ENCODE data around the gene RSBN1L. TPM values are rescaled to one million over a fixed set of nuclear protein-coding genes. Genes with fewer than 3 reads are reported as not detected.

RSBN1L gene
- total and polyA plus RNA-seq, 4 experiments from 2014 or later = 6.3 to 51.0 (median 26.3) TPM

GRCh38 chr7:77760809-77761453, 64.7 kb downstream of the RSBN1L start:
- peaks cover 7% of the 10 kb centered on the region for H3K36me3 ChIP-seq (ENCODE audit: insufficient read depth, low read length)
- H3K9me3 ChIP-seq (ENCODE audit: control insufficient read depth in 1 of 2, low read length in 2 of 2) = no peaks in the 10 kb centered on the region
- intact Hi-C loops (cut with micrococcal nuclease) = no loop called here
- Mint-ChIP-seq H3K9me3 (no peaks in the 10 kb centered on the region), H3K4me3 (no peak overlapping the region), H3K4me1 (peaks cover 28 to 48% (median 38%) of the 10 kb centered on the region in 4 donors), H3K27me3 (no peaks in the 10 kb centered on the region), H3K27ac (no peak overlapping the region), H3K36me3 (peaks cover 5 to 12% of the 10 kb centered on the region in 2 donors)
- no peak overlapping the region for H3K27ac ChIP-seq (ENCODE audit: low read depth, low read length)
- no peaks in the 10 kb centered on the region for H3K27me3 ChIP-seq (ENCODE audit: insufficient read depth, low read length)
- no peak overlapping the region for H3K4me3 ChIP-seq (ENCODE audit: low read length in 2 of 2)
- DNase-seq = no peak
- H3K4me1 ChIP-seq (ENCODE audit: insufficient read depth, low read length) = peaks cover 30% of the 10 kb centered on the region
- POLR2A ChIA-PET (ENCODE audit: partially characterized antibody) = no interaction called here
- CTCF ChIA-PET (ENCODE audit: partially characterized antibody) = interaction anchor here (1.5 to 3.7 kb wide), 6 partner anchors 9 to 173 kb away, joined by 3 to 176 read pairs (median 7); partner anchors contain the start of gene RSBN1L

- Mint-ChIP-seq H3K4me1 (peaks cover 21 to 34% (median 21%) of the 10 kb centered on the region in 4 donors), H3K27me3 (no peaks in the 10 kb centered on the region), H3K27ac (peak overlapping the region in 2 of 7 donors; percentile 23 to 80), H3K36me3 (peaks cover 13 to 29% of the 10 kb centered on the region in 2 donors), H3K4me3 (no peak overlapping the region), H3K9me3 (no peaks in the 10 kb centered on the region)
- ChIA-PET CTCF (ENCODE audit: partially characterized antibody) (interaction anchor here (3.5 to 4.0 kb wide), 2 partner anchors 108 to 114 kb away, joined by 17 to 31 read pairs; no protein-coding TSS in a partner anchor), POLR2A (ENCODE audit: partially characterized antibody) (no interaction called here)
- no peak overlapping the region for H3K27ac ChIP-seq (ENCODE audit: low read depth, low read length)
- H3K36me3 ChIP-seq (ENCODE audit: insufficient read depth, low read length) = peaks cover 10% of the 10 kb centered on the region
- H3K4me3 ChIP-seq (ENCODE audit: low read length in 2 of 2) = no peak overlapping the region
- intact Hi-C loops (cut with micrococcal nuclease) = no loop called here
- DNase-seq = no peak
- no peaks in the 10 kb centered on the region for H3K9me3 ChIP-seq (ENCODE audit: control insufficient read depth in 1 of 2, low read length in 2 of 2)
- no peaks in the 10 kb centered on the region for H3K27me3 ChIP-seq (ENCODE audit: insufficient read depth, low read length)
- peaks cover 10% of the 10 kb centered on the region for H3K4me1 ChIP-seq (ENCODE audit: insufficient read depth, low read length)
These were observed 69.2 kb downstream of the RSBN1L start for GRCh38 chr7:77765481-77765880.

- Histone ChIP-seq H3K36me3 (ENCODE audit: insufficient read depth, low read length) (peaks cover 10% of the 10 kb centered on the region), H3K27ac (ENCODE audit: low read depth, low read length) (no peak overlapping the region), H3K4me1 (ENCODE audit: insufficient read depth, low read length) (peaks cover 10% of the 10 kb centered on the region), H3K4me3 (ENCODE audit: low read length in 2 of 2) (no peak overlapping the region), H3K9me3 (ENCODE audit: control insufficient read depth in 1 of 2, low read length in 2 of 2) (no peaks in the 10 kb centered on the region), H3K27me3 (ENCODE audit: insufficient read depth, low read length) (no peaks in the 10 kb centered on the region)
- no peaks in the 10 kb centered on the region for H3K27me3 Mint-ChIP-seq
- H3K9me3 Mint-ChIP-seq = no peaks in the 10 kb centered on the region
- no peak overlapping the region for H3K4me3 Mint-ChIP-seq
- DNase-seq = no peak
- peak overlapping the region in 5 of 7 donors; percentile 21 to 80 (median 46) for H3K27ac Mint-ChIP-seq
- peaks cover 17 to 34% of the 10 kb centered on the region in 2 donors for H3K36me3 Mint-ChIP-seq
- intact Hi-C loops (cut with micrococcal nuclease) = no loop called here
- peaks cover 19 to 36% (median 22%) of the 10 kb centered on the region in 4 donors for H3K4me1 Mint-ChIP-seq
- ChIA-PET CTCF (ENCODE audit: partially characterized antibody) (interaction anchor here (0.8 to 4.0 kb wide), 3 partner anchors 109 to 115 kb away, joined by 3 to 31 read pairs (median 17); no protein-coding TSS in a partner anchor), POLR2A (ENCODE audit: partially characterized antibody) (no interaction called here)
These were observed 69.9 kb downstream of the RSBN1L start for GRCh38 chr7:77765906-77766800.

- H3K36me3 Mint-ChIP-seq = peaks cover 17 to 35% of the 10 kb centered on the region in 2 donors
- peaks cover 10% of the 10 kb centered on the region for H3K4me1 ChIP-seq (ENCODE audit: insufficient read depth, low read length)
- ChIA-PET POLR2A (ENCODE audit: partially characterized antibody) (interaction anchor here (0.6 kb wide), 1 partner anchor 126 kb away, joined by 3 read pairs; no protein-coding TSS in a partner anchor), CTCF (ENCODE audit: partially characterized antibody) (interaction anchor here (0.6 to 4.0 kb wide), 3 partner anchors 7 to 115 kb away, joined by 3 to 31 read pairs (median 6); no protein-coding TSS in a partner anchor)
- no peaks in the 10 kb centered on the region for H3K27me3 Mint-ChIP-seq
- no peaks in the 10 kb centered on the region for H3K27me3 ChIP-seq (ENCODE audit: insufficient read depth, low read length)
- no peaks in the 10 kb centered on the region for H3K9me3 Mint-ChIP-seq
- peak overlapping the region in 4 of 7 donors; percentile 21 to 70 (median 64) for H3K27ac Mint-ChIP-seq
- intact Hi-C loops (cut with micrococcal nuclease) = no loop called here
- peaks cover 16 to 30% (median 18%) of the 10 kb centered on the region in 4 donors for H3K4me1 Mint-ChIP-seq
- H3K4me3 ChIP-seq (ENCODE audit: low read length in 2 of 2) = no peak overlapping the region
- DNase-seq = no peak
- H3K4me3 Mint-ChIP-seq = peak overlapping the region in 1 of 8 donors; percentile 70
- H3K27ac ChIP-seq (ENCODE audit: low read depth, low read length) = no peak overlapping the region
- no peaks in the 10 kb centered on the region for H3K9me3 ChIP-seq (ENCODE audit: control insufficient read depth in 1 of 2, low read length in 2 of 2)
- peaks cover 10% of the 10 kb centered on the region for H3K36me3 ChIP-seq (ENCODE audit: insufficient read depth, low read length)
These were observed 70.7 kb downstream of the RSBN1L start for GRCh38 chr7:77766801-77767605.

- no peaks in the 10 kb centered on the region for H3K9me3 ChIP-seq (ENCODE audit: control insufficient read depth in 1 of 2, low read length in 2 of 2)
- intact Hi-C loops (cut with micrococcal nuclease) = no loop called here
These were observed 74.1 kb downstream of the RSBN1L start for GRCh38 chr7:77770316-77770715.

GRCh38 chr7:77771901-77772300, 75.6 kb downstream of the RSBN1L start:
- H3K36me3 Mint-ChIP-seq = peaks cover 34 to 54% of the 10 kb centered on the region in 2 donors
- no peak for DNase-seq
- no peak overlapping the region for H3K27ac ChIP-seq (ENCODE audit: low read depth, low read length)
- CTCF ChIA-PET (ENCODE audit: partially characterized antibody) = interaction anchor here (0.9 to 1.5 kb wide), 3 partner anchors 12 to 120 kb away, joined by 3 to 5 read pairs (median 5); no protein-coding TSS in a partner anchor
- H3K4me3 ChIP-seq (ENCODE audit: low read length in 2 of 2) = no peak overlapping the region
- POLR2A ChIA-PET (ENCODE audit: partially characterized antibody) = no interaction called here
- intact Hi-C loops (cut with micrococcal nuclease) = no loop called here
- H3K4me3 Mint-ChIP-seq = no peak overlapping the region
- no peaks in the 10 kb centered on the region for H3K4me1 ChIP-seq (ENCODE audit: insufficient read depth, low read length)
- no peaks in the 10 kb centered on the region for H3K9me3 Mint-ChIP-seq
- no peaks in the 10 kb centered on the region for H3K27me3 ChIP-seq (ENCODE audit: insufficient read depth, low read length)
- H3K36me3 ChIP-seq (ENCODE audit: insufficient read depth, low read length) = peaks cover 13% of the 10 kb centered on the region
- peaks cover 0 to 11% (median 6%) of the 10 kb centered on the region in 4 donors for H3K4me1 Mint-ChIP-seq
- no peaks in the 10 kb centered on the region for H3K27me3 Mint-ChIP-seq
- no peaks in the 10 kb centered on the region for H3K9me3 ChIP-seq (ENCODE audit: control insufficient read depth in 1 of 2, low read length in 2 of 2)
- peak overlapping the region in 1 of 7 donors; percentile 93 for H3K27ac Mint-ChIP-seq

More at GRCh38 chr7:77770316-77770715, 74.1 kb downstream of the RSBN1L start:
- POLR2A ChIA-PET (ENCODE audit: partially characterized antibody) = interaction anchor here (0.5 kb wide), 1 partner anchor 43 kb away, joined by 3 read pairs; no protein-coding TSS in a partner anchor
- Mint-ChIP-seq H3K9me3 (no peaks in the 10 kb centered on the region), H3K27ac (no peak overlapping the region), H3K27me3 (no peaks in the 10 kb centered on the region), H3K36me3 (peaks cover 25 to 54% of the 10 kb centered on the region in 2 donors), H3K4me3 (no peak overlapping the region), H3K4me1 (peaks cover 0 to 14% (median 9%) of the 10 kb centered on the region in 4 donors)
- H3K27me3 ChIP-seq (ENCODE audit: insufficient read depth, low read length) = no peaks in the 10 kb centered on the region
- no peaks in the 10 kb centered on the region for H3K4me1 ChIP-seq (ENCODE audit: insufficient read depth, low read length)
- H3K4me3 ChIP-seq (ENCODE audit: low read length in 2 of 2) = no peak overlapping the region
- no peak overlapping the region for H3K27ac ChIP-seq (ENCODE audit: low read depth, low read length)
- CTCF ChIA-PET (ENCODE audit: partially characterized antibody) = interaction anchor here (0.6 to 1.4 kb wide), 2 partner anchors 10 to 262 kb away, joined by 3 to 6 read pairs; no protein-coding TSS in a partner anchor
- peaks cover 22% of the 10 kb centered on the region for H3K36me3 ChIP-seq (ENCODE audit: insufficient read depth, low read length)
- DNase-seq = no peak

Measured in CD4-positive, alpha-beta memory T cell (primary cell).